ENCODE data around the gene ACSM3.

The ACSM3 gene

DNA sequence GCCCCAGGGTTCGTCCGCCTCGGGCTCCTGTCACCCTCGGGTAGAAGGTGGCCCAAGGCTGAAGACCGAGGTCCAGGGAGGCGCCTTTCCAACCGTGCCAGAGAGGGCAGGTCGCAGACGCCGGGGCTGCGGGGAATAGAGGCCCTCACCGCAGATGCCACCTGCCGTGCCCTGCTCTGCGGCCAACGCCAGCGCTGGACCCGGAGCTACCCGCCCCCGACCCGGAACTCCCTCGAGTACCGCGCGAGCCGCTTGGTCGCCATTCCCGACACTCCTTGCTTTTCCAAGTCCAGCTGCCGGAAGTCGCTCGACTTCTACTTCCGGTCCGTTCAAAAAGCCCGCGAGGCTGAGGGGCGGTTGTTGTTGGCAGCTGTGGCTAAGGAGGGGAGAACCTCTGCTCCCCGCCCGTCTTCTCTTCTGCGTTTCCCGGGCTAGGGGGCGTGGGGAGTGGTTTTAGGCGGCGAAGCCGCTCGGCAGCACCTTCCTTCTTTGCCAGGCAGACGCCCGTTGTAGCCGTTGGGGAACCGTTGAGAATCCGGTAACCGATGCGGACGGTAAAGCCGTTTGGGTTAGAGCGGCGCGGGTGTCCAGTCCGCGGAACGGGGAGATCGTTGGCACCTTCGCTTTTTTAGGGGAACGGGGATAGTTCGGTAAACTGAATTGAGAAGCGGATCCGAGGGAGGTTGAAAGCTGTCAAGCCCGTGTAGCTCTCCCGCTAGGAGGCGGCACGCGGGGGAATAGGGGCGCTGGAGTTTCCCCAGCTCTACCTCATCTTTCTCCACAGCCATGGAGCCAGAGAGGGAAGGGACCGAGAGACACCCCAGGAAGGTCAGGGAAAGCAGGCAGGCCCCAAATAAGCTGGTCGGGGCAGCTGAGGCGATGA is 42.6 kb downstream of the ACSM3 start, which contains the start of the genes ERI2 and REXO5:
Gene ERI2, minus strand, starts transcription at position 305 of the 883 bp plus-strand sequence. Its CDS starts 42 bp downstream, at position 263.
Gene REXO5, plus strand, starts transcription at position 360 of the 883 bp plus-strand sequence. Its CDS starts 427 bp downstream, at position 787.
- DNase-seq: peak; percentile 92

DNA sequence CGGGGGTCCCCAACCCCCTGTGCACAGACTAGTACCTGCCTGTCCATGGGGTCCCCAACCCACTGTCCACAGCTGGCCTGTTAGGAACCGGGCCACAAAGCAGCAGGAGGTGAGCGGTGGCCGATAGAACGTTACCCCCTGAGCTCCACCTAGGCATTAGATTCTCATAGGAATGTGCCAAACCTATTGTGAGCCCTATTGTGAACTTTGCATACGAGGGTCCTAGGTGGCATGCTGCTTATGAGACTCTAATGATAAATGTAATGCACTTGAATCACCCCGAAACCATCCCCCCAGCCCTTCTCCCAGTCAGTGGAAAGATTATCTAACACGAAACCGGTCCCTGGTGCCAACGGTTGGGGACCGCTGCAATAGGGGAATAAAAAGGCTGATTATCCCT is 44.0 kb downstream of the ACSM3 start:
- no peak for DNase-seq

DNA sequence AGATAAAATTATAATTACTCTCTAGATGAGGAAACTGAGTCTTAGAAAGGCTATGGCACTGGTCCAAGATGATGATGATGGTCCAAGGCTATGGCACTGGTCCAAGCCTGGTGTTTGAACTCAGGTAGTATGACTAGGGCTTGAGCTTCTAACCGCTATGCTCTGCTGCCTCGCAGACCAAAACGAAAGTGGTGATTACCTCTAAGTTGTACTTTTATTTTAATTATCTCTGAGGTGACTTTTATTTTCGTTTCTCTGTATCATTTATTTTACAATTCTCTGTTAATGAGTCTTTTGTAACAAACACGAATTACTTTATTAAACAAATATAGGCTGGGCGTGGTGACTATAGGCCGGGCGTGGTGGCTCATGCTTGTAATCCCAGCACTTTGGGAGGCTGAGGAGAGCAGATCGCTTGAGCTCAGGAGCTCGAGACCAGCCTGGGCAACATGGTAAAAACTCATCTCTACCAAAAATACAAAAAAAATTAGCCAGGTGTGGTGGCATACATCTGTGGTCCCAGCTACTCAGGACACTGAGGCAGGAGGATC is 48.1 kb downstream of the ACSM3 start:
- DNase-seq: no peak

DNA sequence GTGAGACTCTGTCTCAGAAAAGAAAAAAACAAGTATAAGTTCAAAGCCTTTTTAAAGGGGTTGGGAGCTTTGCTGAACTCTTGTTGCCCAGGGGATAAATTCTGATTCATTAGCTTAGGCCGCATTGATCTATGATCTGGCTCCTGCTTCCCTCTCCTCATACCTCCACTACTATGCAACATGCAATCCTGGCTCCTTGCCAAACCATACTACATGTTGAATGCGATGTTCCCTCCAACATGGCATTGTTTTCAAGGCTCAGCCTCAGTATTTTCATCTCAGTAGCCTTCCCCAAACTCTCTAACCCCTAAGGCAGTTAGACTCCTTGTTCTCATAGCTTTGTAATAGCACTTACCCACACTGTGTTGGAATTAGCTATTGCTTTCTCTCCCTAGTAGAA is 48.7 kb downstream of the ACSM3 start:
- no peak for DNase-seq

DNA sequence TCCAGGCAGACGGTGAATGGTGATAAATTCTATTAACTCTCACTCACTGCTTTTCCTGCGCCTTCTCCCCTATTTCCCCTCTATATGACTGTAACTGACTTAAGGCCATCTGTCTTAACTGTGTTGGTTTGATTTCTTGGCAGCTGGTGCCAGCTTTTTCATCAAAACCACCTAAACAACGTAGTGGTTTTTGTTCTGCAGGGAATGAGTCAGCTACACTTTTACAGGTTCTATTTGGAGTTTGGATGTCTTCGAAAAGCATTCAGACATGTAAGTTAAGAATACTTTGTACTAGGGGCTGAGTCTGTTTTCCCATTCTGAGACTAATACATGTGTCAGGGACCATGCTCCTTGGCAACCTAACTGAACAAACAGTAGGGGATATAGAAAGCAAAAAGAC is 51.0 kb downstream of the ACSM3 start:
- no peak for DNase-seq

DNA sequence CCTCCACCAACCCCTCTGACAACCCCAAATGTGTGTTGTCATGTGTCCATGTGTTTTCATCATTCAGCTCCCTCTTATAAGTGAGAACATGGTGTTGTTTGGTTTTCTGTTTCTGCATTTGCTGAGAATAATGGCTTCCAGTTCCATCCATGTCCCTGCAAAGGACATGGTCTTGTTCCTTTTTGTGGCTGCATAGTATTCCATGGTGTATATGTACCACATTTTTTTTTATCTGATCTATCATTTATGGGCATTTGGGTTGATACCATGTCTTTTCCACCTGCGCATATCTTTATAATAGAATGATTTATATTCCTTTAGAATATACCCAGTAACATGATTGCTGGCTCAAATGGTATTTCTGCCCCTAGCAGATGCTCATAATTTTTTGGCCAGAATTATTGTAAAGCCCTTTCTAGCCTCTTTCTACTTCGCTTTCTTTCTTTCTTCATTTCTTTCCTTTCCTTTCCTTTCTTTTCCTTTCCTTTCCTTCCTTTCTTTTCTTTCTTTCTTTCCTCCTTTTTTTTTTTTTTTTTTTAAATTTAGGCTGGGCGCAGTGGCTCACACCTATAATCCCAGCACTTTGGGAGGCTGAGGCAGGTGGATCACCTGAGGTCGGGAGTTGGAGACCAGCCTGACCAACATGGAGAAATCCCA is 55.2 kb downstream of the ACSM3 start:
- no peak for DNase-seq

DNA sequence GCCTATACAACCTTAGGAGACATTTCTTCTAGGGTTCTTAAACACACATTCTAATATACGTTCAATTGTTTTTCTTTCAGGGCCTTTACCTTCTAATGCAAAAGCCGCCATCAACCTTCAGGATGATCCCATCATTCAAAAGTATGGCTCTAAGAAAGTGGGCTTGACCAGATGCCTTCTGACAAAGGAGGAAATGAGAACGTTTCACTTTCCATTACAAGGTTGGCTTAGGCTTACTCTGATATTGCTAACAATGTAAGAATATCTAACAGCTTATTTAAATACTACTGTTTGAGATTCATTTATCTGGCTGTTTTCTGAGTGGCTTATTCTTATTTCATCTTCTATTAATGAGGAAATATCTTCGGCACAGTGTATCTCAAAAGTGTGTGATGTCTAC is 57.9 kb downstream of the ACSM3 start:
- DNase-seq: no peak

DNA sequence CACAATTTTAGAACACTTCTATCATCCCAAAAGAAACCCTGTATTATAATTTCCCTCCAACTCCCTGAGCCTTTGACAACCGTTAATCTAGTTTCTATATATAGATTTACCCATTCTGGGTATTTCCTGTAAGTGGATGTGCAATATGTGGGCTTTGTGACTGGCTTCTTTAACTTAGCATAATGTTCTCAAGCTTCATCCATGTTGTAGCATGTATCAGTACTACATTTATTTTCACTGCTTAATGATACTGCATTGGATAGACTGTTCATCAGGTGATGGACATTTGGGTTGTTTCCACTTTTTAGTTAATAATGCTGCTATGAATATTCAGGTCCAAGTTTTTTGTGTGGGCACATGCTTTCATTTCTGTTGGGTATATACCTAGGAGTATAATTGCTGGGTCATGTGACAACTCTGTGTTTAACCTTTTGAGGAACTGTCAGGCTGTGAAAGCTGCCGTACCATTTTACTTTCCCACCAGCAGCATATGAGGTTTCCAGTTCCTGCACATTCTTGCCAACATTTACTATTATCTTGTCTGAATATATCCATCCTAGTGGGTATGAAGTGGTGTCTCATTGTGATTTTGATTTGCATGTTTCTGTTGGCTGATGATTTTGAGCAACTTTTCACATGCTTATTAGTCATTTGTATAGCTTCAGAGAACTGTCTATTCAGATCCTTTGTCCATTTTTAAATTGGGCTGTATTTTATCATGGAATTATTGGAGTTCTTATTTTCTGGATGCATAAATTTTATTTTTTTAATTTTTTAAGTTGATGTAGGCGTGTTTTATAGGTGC is 58.9 kb downstream of the ACSM3 start:
- DNase-seq: no peak

DNA sequence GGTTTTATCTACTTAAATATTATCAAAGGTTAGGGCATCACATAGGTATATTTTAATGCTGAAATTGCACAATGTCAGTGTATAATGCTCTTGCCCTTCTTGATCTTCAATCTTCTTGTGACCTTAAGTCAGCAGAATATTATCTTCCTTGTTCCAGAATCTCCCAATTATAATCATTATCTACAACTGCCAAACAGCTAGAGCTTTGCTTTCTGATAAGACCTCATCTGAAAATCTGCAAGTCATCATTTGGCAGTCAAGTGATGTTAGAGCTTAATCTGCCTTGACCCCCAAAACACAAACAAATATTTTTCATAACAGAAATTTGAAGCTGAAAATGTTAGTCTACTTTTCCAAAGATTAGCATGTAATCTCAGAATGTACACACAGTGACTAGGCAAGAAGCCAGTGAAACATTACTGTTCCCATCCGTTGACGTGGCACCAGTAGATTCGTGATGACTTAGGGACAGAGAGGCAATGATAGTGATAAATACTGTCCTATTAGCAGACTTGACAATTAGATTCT is 62.3 kb downstream of the ACSM3 start:
- no peak for DNase-seq

DNA sequence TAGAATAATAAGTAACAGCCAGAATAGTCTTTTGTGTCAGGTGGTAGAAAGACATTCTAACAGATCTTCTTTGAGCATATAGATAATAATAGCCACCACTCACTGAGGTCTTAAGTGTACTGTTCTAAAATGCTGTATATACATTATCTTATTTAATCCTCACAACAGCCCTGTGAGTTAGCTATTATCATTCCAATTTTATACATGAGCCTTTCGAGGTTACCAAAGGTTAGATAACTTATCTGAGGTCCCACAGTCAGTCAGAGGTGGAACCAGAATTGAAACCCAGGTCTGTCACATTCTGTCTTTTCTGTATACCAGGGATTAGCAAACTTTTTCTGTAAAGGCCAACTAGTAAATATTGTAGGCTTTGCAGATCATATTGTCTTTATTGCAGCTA is 65.7 kb downstream of the ACSM3 start:
- no peak for DNase-seq

DNA sequence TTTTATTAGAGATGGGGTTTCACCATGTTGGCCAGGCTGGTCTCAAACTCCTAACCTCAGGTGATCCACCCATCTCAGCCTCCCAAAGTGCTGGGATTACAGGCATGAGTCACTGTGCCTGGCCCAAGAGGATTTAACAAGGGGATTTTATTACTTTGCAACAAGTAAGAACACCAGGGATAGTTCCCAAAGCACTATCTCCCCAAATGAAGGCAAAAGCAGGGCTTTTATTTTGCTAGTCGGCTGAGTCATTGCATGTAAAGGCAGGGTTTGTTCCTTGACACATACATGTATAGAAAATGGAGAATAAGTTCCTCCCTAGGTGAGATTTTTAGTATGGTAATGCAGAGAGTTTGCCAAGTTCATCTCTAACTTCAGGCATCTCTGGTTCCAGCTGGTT is 66.6 kb downstream of the ACSM3 start:
- no peak for DNase-seq

DNA sequence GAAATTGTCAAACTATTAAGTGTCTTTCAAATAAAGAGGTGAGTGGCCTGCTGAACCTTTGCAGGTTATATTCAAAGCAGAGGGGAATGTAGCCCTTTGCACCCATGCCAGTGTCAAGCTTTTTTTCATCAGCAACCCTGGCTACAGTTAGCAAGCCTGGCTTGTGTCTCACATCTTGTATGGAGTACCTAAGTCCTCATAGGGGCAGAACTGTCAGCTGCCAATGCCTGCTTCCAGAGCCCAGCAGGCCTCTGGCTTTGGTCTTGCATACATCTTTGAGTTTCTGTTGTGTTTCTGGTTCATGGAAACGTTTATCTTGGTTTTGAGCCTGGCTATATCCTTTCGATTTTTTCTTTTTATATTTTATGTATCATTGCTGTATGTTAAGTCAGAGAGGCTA is 69.3 kb downstream of the ACSM3 start:
- no peak for DNase-seq

DNA sequence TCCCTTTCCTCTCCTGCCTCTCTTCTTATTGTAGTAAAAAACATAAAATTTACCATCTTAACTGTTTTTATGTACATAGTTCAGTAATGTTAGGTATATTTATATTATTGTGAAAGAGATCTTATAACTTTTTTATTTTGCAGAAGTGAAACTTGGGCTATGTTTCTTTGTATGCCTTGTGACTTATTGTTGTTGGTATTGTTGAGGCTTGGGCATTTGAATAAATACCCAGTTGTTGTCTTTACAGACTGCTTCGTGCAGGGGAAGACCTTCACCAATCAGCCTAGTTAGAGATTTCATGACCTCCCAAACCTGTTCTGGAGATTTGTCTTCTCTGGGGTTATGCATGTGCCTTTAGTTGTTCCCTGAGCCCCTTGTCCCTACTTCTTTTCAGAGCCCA is 74.4 kb downstream of the ACSM3 start:
- no peak for DNase-seq

DNA sequence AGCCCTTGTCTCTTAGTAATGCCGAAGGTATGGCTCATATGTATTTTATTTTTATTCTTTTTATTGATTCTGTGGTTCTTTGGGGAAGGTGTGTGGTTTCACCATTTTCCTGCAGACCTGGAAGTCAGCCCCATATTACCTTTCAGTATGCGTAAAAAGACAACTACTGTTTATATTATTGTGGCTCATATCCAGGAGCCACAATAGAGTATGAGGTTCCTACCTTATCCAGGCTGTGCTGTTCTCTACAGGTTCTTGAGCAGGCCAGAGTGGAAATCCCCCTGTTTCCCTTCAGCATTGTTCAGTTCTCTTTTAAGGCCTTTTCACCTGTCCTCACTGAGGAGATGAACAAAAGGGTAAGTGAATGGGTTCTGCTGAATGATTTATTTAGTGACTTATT is 75.7 kb downstream of the ACSM3 start:
- DNase-seq: no peak

DNA sequence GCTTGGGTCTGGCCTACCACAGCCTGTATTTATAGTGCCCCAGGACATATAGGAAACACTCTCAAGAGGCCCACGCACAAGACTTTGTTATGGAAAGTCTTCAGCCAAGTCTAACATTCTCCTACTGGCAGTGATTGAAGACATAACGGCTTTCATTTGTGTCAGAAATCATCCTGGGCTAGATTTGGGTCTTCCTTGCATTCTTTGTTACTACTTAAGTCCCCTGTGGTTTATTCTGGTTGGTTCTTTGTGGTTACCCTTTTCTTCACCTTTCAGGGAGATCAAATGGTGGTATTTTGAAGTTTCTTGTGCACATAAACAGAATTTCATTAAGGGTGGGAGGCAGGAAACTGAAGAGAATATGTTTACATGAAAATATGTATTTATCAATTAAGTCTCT is 80.2 kb downstream of the ACSM3 start:
- DNase-seq: no peak

DNA sequence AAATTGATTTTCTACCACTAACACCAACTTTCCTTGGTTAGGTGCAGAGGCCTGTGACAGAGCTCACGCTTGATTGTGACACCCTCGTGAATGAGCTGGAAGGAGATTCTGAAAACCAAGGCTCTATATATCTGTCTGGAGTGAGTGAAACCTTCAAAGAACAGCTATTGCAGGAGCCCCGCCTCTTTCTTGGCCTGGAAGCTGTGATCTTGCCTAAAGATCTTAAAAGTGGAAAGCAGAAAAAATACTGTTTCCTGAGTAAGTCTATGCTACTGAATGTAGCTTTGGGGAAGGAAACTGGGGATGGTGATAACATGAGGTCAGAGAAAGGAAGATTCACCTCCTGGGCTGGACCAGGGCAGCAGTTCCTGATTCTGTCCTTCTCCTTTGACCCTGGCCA is 80.8 kb downstream of the ACSM3 start:
- DNase-seq: no peak

DNA sequence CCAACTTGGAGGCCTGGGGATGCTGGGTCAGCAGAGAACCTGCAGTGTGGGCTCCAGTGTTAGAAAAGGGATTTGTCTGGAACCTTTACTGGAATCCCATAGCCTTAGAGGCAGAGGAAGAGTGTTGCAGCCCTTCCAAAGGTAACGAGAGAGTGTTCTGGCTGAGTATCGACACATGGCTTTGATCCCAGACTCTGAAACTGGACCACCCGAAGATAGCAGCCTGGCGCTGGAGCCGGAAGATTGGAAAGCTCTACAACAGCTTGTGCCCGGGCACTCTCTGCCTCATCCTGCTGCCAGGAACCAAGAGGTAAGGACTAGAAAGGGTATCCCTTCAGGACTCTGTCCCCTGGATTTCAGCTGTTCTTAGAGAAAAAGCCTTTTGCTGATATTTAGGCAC is 82.2 kb downstream of the ACSM3 start:
- DNase-seq: no peak

DNA sequence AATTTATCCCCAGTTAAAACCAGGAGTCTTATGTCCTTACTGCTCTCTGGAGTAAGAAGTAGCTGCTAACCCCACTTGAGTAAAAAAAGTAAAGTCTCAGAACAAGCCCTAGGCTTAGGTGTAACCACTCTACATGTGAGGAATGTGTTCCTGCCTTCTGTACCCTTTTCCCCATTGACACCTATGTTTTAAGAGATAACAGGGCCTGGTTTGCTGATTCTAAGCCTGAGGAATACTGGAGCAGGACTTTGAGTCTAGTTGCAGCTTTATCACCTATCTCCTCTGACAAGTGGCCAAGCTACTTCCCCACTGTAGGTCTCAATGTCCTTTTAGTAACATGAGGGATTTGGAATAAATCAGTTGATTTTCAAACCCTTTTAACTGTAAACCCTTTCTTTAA is 82.7 kb downstream of the ACSM3 start:
- DNase-seq: no peak
